Measurements from ENCODE around the gene OGDHL.

- TF ChIP-seq POLR2AphosphoS5 (IDR thresholded peaks at IDR 0.05) = no peak
- TF ChIP-seq POLR2A (IDR thresholded peaks at IDR 0.05) = no peak
- TF ChIP-seq CTCF (IDR thresholded peaks at IDR 0.05) = no peak
Observed at GRCh38 chr10:49769692-49770091, 7.6 kb upstream of the OGDHL start.

Data from sigmoid colon (tissue), 4 donors.